ENCODE measurements around the gene TLCD2. TPM values are rescaled to one million over a fixed set of nuclear protein-coding genes. Genes with fewer than 3 reads are reported as not detected.

Gene TLCD2
- total and polyA plus RNA-seq, 2 experiments from 2014 or later, result 0.70 to 1.4 TPM

DNA sequence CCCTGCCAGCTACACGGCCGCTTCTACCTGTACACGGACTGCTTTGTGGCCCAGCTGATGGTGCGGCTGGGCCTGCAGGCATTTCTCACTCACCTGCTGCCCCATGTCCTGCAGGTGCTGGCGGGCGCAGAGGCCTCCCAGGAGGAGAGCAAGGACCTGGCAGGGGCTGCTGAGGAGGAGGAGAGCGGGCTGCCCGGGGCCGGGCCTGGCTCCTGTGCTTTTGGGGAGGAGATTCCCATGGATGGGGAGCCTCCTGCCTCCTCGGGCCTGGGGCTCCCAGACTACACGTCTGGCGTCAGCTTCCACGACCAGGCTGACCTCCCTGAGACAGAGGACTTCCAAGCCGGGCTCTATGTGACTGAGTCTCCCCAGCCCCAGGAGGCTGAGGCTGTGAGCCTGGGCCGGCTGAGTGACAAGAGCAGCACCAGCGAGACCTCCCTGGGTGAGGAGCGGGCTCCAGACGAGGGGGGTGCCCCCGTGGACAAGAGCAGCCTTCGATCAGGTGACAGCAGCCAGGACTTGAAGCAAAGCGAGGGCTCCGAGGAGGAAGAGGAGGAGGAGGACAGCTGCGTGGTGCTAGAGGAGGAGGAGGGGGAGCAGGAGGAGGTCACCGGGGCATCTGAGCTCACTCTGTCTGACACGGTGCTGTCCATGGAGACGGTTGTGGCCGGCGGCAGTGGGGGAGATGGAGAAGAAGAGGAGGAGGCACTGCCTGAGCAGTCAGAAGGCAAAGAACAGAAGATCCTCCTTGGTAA is 17.9 kb upstream of the TLCD2 start:
- Mint-ChIP-seq H3K4me3 (no peak overlapping the region), H3K27ac (no peak overlapping the region)
- no peak for DNase-seq (ENCODE audit: low spot score)

DNA sequence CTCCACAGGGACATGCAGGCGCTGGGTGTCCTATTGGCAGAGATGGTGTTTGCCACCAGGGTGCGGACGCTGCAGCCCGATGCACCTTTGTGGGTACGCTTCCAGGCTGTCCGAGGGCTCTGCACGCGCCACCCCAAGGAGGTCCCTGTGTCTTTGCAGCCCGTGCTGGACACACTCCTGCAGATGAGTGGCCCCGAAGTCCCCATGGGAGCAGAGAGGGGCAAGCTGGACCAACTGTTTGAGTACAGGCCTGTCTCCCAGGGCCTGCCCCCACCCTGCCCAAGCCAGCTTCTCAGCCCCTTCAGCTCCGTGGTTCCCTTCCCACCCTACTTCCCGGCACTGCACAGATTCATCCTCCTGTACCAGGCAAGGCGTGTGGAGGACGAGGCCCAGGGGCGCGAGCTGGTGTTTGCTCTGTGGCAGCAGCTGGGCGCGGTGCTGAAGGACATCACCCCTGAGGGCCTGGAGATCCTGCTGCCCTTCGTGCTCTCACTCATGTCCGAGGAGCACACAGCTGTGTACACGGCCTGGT is 17.1 kb upstream of the TLCD2 start:
- no peak overlapping the region for H3K4me3 Mint-ChIP-seq
- no peaks in the 10 kb centered on the region for H3K9me3 Mint-ChIP-seq
- ATAC-seq (no peak), DNase-seq (ENCODE audit: low spot score) (no peak)
- Histone ChIP-seq H3K4me2 (no peak overlapping the region), H3K27ac (ENCODE audit: low read depth) (no peak overlapping the region), H3F3A (replicated peaks; ENCODE audit: low read depth) (0 out of 2 replicates have a peak, but pooled peaks cover 5% of the 10 kb centered on the region), H3K27me3 (ENCODE audit: insufficient read depth) (peaks cover 4% of the 10 kb centered on the region; the same call in 1 of the 2 replicates), H2AFZ (no peak overlapping the region), H4K20me1 (replicated peaks; ENCODE audit: insufficient read depth) (no peaks in the 10 kb centered on the region), H3K4me1 (ENCODE audit: insufficient read depth) (no peaks in the 10 kb centered on the region), H3K36me3 (ENCODE audit: insufficient read depth) (no peaks in the 10 kb centered on the region), H3K9me2 (ENCODE audit: insufficient read depth) (no peaks in the 10 kb centered on the region), H3K4me3 (no peak overlapping the region), H3K79me2 (replicated peaks; ENCODE audit: insufficient read depth) (no peaks in the 10 kb centered on the region)
- H3K36me3 Mint-ChIP-seq (ENCODE audit: low read depth), result peaks cover 4% of the 10 kb centered on the region; the same call in 2 of the 3 replicates
- no peak overlapping the region for H3K27ac Mint-ChIP-seq
- peaks cover 23% of the 10 kb centered on the region for H3K27me3 Mint-ChIP-seq (ENCODE audit: insufficient read depth, low read depth, poor library complexity)
- no peaks in the 10 kb centered on the region; the same call in 2 of the 3 replicates for H3K4me1 Mint-ChIP-seq
- TF ChIP-seq, protein P1, sequence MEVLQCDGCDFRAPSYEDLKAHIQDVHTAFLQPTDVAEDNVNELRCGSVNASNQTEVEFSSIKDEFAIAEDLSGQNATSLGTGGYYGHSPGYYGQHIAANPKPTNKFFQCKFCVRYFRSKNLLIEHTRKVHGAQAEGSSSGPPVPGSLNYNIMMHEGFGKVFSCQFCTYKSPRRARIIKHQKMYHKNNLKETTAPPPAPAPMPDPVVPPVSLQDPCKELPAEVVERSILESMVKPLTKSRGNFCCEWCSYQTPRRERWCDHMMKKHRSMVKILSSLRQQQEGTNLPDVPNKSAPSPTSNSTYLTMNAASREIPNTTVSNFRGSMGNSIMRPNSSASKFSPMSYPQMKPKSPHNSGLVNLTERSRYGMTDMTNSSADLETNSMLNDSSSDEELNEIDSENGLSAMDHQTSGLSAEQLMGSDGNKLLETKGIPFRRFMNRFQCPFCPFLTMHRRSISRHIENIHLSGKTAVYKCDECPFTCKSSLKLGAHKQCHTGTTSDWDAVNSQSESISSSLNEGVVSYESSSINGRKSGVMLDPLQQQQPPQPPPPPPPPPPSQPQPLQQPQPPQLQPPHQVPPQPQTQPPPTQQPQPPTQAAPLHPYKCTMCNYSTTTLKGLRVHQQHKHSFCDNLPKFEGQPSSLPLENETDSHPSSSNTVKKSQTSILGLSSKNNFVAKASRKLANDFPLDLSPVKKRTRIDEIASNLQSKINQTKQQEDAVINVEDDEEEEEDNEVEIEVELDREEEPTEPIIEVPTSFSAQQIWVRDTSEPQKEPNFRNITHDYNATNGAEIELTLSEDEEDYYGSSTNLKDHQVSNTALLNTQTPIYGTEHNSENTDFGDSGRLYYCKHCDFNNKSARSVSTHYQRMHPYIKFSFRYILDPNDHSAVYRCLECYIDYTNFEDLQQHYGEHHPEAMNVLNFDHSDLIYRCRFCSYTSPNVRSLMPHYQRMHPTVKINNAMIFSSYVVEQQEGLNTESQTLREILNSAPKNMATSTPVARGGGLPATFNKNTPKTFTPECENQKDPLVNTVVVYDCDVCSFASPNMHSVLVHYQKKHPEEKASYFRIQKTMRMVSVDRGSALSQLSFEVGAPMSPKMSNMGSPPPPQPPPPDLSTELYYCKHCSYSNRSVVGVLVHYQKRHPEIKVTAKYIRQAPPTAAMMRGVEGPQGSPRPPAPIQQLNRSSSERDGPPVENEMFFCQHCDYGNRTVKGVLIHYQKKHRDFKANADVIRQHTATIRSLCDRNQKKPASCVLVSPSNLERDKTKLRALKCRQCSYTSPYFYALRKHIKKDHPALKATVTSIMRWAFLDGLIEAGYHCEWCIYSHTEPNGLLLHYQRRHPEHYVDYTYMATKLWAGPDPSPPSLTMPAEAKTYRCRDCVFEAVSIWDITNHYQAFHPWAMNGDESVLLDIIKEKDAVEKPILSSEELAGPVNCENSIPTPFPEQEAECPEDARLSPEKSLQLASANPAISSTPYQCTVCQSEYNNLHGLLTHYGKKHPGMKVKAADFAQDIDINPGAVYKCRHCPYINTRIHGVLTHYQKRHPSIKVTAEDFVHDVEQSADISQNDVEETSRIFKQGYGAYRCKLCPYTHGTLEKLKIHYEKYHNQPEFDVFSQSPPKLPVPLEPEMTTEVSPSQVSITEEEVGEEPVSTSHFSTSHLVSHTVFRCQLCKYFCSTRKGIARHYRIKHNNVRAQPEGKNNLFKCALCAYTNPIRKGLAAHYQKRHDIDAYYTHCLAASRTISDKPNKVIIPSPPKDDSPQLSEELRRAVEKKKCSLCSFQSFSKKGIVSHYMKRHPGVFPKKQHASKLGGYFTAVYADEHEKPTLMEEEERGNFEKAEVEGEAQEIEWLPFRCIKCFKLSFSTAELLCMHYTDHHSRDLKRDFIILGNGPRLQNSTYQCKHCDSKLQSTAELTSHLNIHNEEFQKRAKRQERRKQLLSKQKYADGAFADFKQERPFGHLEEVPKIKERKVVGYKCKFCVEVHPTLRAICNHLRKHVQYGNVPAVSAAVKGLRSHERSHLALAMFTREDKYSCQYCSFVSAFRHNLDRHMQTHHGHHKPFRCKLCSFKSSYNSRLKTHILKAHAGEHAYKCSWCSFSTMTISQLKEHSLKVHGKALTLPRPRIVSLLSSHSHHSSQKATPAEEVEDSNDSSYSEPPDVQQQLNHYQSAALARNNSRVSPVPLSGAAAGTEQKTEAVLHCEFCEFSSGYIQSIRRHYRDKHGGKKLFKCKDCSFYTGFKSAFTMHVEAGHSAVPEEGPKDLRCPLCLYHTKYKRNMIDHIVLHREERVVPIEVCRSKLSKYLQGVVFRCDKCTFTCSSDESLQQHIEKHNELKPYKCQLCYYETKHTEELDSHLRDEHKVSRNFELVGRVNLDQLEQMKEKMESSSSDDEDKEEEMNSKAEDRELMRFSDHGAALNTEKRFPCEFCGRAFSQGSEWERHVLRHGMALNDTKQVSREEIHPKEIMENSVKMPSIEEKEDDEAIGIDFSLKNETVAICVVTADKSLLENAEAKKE (CRISPR knock-in tag; IDR thresholded peaks at IDR 0.05), result no peak

More for the DNA sequence above, 17.9 kb upstream of the TLCD2 start:
- Histone ChIP-seq H4K20me1 (replicated peaks; ENCODE audit: insufficient read depth) (no peaks in the 10 kb centered on the region), H3K4me3 (no peak overlapping the region), H3K27me3 (ENCODE audit: insufficient read depth) (peaks cover 4% of the 10 kb centered on the region; the same call in 1 of the 2 replicates), H3F3A (replicated peaks; ENCODE audit: low read depth) (0 out of 2 replicates have a peak, but pooled peaks cover 5% of the 10 kb centered on the region), H3K9me2 (ENCODE audit: insufficient read depth) (no peaks in the 10 kb centered on the region), H3K27ac (ENCODE audit: low read depth) (no peak overlapping the region), H3K36me3 (ENCODE audit: insufficient read depth) (no peaks in the 10 kb centered on the region), H3K4me1 (ENCODE audit: insufficient read depth) (no peaks in the 10 kb centered on the region), H3K79me2 (replicated peaks; ENCODE audit: insufficient read depth) (no peaks in the 10 kb centered on the region), H2AFZ (no peak overlapping the region), H3K4me2 (no peak overlapping the region)
- Mint-ChIP-seq H3K4me1 (no peaks in the 10 kb centered on the region; the same call in 2 of the 3 replicates), H3K9me3 (no peaks in the 10 kb centered on the region), H3K27me3 (ENCODE audit: insufficient read depth, low read depth, poor library complexity) (peaks cover 18% of the 10 kb centered on the region), H3K36me3 (ENCODE audit: low read depth) (peaks cover 4% of the 10 kb centered on the region; the same call in 2 of the 3 replicates)
- no peak for ATAC-seq
- TF ChIP-seq ZNF114 (CRISPR knock-in tag; IDR thresholded peaks at IDR 0.05) (no peak), NANOG (IDR thresholded peaks at IDR 0.05; ENCODE audit: borderline replicate concordance) (no peak)
- TF ChIP-seq, protein P2, sequence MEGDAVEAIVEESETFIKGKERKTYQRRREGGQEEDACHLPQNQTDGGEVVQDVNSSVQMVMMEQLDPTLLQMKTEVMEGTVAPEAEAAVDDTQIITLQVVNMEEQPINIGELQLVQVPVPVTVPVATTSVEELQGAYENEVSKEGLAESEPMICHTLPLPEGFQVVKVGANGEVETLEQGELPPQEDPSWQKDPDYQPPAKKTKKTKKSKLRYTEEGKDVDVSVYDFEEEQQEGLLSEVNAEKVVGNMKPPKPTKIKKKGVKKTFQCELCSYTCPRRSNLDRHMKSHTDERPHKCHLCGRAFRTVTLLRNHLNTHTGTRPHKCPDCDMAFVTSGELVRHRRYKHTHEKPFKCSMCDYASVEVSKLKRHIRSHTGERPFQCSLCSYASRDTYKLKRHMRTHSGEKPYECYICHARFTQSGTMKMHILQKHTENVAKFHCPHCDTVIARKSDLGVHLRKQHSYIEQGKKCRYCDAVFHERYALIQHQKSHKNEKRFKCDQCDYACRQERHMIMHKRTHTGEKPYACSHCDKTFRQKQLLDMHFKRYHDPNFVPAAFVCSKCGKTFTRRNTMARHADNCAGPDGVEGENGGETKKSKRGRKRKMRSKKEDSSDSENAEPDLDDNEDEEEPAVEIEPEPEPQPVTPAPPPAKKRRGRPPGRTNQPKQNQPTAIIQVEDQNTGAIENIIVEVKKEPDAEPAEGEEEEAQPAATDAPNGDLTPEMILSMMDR (conservative IDR thresholded peaks at IDR 0.05; ENCODE audit: low read depth in 2 of 2), result no peak
- TF ChIP-seq, protein P3, sequence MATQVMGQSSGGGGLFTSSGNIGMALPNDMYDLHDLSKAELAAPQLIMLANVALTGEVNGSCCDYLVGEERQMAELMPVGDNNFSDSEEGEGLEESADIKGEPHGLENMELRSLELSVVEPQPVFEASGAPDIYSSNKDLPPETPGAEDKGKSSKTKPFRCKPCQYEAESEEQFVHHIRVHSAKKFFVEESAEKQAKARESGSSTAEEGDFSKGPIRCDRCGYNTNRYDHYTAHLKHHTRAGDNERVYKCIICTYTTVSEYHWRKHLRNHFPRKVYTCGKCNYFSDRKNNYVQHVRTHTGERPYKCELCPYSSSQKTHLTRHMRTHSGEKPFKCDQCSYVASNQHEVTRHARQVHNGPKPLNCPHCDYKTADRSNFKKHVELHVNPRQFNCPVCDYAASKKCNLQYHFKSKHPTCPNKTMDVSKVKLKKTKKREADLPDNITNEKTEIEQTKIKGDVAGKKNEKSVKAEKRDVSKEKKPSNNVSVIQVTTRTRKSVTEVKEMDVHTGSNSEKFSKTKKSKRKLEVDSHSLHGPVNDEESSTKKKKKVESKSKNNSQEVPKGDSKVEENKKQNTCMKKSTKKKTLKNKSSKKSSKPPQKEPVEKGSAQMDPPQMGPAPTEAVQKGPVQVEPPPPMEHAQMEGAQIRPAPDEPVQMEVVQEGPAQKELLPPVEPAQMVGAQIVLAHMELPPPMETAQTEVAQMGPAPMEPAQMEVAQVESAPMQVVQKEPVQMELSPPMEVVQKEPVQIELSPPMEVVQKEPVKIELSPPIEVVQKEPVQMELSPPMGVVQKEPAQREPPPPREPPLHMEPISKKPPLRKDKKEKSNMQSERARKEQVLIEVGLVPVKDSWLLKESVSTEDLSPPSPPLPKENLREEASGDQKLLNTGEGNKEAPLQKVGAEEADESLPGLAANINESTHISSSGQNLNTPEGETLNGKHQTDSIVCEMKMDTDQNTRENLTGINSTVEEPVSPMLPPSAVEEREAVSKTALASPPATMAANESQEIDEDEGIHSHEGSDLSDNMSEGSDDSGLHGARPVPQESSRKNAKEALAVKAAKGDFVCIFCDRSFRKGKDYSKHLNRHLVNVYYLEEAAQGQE (IDR thresholded peaks at IDR 0.05; ENCODE audit: unreplicated experiment), result no peak

All from GM23338 (cell line).